ENCODE data around the gene SELPLG. TPM values are rescaled to one million over a fixed set of nuclear protein-coding genes. Genes with fewer than 3 reads are reported as not detected.
"Not testable (repeated sequence)": the region's sequence is repeated elsewhere in the genome, so short reads cannot be mapped to it uniquely, and the experiment has no call there.

The SELPLG gene
- total RNA-seq, 1 donor from 2014 or later = 0.76 TPM

DNA sequence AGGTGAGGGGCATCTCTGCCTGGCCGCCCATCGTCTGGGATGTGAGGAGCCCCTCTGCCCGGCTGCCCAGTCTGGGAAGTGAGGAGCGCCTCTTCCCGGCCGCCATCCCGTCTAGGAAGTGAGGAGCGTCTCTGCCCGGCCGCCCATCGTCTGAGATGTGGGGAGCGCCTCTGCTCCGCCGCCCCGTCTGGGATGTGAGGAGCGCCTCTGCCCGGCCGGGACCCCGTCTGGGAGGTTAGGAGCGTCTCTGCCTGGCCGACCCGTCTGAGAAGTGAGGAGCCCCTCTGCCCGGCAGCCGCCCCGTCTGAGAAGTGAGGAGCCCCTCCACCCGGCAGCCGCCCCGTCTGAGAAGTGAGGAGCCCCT, 22.1 kb upstream of the SELPLG start:
- ATAC-seq = not testable (repeated sequence)

- ATAC-seq = not testable (repeated sequence)
These were observed 20.9 kb upstream of the SELPLG start for GRCh38 chr12:108654622-108655021.

- ATAC-seq = no peak
These were observed 20.2 kb upstream of the SELPLG start for GRCh38 chr12:108653922-108654321.

DNA sequence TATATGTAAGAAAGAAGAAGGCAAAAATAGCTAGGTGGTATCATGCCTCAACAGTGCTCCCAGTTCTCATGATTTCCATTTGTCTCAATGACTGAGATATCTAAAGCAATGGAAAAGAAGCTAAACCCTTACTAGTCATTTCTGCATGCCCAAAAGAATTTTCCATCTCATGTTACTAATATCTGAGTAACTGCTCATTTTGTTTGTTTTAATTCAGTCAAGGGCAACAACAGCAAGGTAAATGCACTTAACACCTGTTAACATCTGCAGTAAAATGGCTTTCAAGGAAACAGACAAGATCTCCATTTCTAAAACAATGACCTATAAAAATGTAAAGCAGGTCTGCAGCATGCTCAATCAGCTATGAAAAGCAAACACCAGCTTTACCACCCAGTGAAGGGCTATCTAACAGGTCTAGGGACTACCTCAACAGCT, 19.4 kb upstream of the SELPLG start:
- ATAC-seq = no peak

- no peak for ATAC-seq
These were observed 16.4 kb upstream of the SELPLG start for GRCh38 chr12:108650083-108650482.

DNA sequence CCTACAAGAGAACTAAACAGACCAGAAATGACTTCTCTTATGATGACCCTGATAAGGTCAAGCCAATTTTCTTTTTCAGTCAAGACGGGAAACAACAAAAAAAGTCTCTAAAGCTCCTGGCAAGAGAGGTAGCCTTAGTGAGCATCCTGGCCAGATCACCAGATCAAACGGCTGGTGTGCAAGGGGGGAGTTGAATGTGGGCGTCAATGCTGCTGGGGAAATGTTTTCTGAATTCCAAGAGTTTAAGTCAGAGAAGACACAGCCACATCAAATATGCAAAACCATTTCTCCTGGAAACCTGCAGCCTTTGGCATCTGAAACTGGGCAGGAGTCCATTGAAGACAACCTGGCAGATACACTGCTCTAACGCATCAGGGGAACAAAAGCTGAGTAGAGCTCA, 16.0 kb upstream of the SELPLG start:
- no peak for ATAC-seq

DNA sequence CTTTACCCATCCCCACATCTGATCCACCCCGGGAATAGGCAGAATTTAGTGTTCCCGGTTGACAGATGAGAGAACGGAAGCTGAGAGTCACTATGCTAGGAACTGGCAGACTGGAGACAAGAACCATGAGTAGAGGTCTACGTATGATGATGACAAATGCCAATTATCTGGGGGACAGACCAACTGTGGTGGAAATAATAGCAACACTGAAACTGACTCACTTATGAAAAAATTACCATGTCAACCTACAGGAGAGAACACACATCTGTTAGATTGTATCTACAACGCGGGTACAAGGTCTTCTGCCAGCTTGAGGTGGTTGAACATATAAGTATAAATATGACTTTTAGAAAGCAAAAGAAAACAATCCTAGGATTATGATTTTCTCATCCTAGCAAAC, 15.4 kb upstream of the SELPLG start:
- no peak for ATAC-seq

- ATAC-seq = no peak
These were observed 14.7 kb upstream of the SELPLG start for GRCh38 chr12:108648371-108648770.

DNA sequence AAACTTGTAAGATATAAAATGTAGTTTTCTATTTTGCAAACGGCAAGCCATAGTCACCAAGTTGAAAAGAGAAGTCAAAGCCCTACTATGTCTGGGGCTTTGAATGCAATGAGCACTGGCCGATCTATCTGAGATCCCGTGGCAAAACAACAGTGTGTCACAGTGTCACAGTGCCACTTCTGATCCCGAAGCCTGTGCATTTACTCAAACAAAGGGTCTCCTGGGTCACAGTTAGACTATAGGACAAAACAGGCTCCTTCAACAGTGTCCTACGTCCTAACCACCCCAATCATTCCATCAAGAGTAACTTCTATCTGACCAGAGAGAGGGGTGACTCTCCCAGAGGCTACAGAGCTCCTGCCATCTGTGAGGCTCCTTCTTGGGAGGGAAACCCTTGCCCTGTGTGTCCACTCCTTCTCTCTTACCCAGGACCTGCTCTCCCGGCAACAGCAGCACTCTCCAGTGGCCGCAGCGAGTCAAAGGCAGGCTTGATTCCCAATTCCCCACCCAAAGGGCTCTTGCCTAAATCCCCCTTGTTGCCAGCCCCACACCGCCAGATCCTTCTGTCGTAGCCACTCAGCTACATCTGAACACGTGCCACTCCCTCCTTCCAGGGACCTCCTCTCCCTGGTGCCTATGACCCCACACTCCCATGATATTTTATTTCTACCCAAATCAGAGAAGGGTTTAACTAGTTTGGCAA, 14.0 kb upstream of the SELPLG start:
- no peak for ATAC-seq

DNA sequence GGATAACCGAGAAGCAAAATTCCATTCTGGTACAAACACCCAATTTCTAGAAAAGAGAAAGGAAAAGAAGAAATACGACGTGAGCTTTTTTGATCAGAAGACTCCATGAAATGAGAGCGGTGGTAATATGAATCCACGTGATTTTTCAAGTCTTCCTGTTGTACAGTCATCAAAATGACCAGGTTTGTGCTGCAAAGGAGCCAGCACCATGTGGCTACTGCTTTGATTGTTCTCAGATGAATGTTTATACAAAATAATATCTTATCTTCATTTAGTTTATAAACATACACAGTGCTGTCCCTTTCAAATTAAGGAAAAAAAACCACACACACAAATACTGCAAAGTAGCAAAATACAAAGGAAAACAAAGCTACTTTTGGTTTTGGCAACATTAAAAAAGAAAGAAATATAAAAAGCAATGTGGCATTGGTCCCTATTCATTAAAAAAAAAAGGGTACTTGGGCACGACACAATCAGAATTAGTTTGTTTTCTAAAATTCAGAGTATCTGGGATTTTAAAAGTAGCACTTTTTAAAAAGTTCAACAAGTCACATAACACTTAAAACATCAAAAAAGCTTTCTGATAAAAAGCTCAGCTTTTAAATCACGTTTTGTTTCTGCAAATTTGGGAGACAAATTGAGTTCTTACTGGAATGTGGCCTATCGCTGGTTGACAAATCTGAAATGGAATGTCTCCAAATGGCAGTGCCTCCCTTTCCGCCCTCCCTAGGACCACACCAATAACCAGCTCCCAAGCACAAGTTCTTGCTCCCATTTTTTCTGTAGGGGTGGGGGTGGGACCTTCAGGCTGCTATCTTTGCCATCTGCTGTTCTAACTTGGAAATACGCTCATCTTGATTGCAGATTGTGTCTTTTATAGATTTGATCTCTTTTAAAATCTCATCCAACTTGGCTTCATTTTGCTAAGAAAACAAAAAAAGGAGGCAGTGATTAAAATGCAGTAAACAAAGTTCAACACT, 13.2 kb upstream of the SELPLG start:
- ATAC-seq = no peak

GRCh38 chr12:108645686-108646599, 12.2 kb upstream of the SELPLG start:
- ATAC-seq = no peak

DNA sequence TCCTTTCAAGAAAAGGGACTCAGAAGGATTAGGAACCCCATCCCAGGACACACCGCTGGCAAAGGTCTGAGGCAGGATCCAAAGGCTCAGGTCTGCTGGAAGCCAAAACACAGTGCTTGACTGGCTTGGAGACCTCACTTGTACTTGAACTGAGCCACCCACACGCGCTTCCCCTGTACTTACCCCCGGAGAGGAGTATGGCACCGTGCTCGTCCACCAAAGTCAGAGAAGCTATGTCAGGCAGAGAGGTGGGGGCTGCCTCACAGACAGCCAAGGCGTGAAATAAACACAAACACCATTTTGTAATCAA, 11.1 kb upstream of the SELPLG start:
- no peak for ATAC-seq

DNA sequence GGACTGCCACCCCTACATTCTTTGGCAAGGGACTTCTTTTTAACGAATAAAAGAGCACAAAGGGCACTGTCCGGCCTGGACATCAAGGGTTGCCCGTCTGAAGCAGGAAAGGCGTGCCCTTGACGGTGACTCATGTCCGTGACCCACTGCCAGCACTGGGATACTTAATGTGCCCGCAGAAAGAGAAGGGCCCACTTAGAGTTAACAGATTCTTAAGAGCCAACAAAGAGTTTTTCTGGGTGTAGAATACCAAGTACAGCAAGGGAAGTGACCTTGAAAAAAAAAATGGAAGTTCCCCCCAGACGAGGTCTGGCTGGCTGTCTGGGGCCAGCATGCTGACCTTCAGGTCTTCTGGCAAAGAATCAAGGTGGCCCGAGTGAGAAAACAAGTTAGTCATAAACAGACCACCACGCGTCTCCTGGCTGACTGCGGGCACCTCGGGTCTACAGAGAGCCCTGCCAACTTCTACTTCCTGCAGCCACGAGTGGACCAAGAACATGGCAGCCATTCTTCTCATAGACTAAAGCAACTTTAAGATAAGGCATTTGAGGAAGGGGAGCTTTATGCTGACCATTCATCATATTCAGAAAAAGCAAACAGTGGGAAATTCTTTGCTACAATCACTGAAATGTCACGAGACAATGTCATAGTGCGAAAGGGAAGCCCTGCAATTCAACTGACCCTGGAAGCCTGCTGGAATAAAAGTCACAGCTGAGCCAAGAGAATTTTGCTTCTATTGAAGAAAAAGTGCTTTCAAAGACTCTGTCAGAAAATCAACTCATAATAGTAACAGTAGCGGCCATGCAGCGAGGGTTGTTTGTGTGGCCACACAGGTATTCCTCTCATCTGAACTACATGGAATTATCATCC, 10.5 kb upstream of the SELPLG start:
- peak; percentile 35 for ATAC-seq

DNA sequence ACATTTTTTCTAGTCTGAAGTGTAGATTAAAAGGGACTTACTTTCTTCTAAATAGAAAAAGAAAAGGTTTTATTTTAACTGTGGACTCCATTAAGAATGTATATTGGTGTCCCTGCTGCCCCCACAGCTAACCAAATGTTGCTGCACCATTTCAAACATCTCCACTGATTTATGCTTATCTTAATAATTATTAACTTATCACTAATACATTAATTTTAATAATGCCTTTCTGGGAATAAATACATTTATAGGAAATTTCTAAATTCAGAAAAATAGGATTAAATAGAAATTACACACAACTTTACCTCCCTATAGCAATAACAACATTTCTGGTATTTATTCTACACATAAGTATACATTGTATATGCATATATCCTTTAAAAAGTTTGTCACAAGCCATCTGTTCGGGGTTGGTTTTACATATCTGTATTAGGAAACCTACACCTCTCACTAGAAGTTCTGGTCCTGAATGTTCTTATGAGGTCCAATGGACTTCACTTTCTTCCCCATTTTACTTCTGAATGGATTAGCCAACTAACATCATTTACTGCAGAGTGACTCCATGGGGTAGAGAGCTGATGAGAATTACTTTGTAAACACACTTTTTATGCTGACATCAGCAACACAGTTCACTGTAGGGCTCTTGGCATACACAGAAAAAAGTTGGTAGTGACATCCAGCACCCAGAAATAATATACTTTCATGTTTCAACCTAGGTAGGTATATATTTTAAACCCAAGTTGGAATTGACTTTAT, 9.4 kb upstream of the SELPLG start:
- ATAC-seq = no peak

DNA sequence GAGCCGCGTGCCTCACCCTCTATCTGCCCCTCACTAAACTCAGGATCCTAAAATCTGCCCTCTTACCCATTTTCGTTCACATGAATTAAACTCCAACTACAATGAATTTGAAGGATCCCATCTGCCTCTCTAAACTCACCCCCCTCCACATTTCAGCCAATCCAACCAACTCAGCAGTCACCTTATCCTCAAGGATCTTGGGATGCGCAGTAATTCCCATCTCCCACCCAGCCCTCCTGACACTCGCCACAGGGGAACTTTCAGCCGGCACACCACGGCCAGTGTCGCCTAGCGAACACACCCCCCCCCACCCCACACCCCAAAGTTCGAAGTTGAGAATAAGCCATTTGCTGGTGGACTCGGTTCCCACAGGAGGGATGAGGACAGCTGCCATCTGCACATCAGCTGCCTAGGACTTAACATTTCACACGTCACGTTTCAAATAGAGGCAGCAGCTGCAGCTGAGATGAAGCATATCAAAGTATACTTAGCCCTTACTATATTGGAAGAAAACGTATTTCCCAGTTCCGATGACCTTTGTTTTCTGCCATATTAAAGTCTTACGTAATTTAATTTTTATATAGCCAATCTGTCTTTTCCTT, 8.7 kb upstream of the SELPLG start:
- no peak for ATAC-seq

DNA sequence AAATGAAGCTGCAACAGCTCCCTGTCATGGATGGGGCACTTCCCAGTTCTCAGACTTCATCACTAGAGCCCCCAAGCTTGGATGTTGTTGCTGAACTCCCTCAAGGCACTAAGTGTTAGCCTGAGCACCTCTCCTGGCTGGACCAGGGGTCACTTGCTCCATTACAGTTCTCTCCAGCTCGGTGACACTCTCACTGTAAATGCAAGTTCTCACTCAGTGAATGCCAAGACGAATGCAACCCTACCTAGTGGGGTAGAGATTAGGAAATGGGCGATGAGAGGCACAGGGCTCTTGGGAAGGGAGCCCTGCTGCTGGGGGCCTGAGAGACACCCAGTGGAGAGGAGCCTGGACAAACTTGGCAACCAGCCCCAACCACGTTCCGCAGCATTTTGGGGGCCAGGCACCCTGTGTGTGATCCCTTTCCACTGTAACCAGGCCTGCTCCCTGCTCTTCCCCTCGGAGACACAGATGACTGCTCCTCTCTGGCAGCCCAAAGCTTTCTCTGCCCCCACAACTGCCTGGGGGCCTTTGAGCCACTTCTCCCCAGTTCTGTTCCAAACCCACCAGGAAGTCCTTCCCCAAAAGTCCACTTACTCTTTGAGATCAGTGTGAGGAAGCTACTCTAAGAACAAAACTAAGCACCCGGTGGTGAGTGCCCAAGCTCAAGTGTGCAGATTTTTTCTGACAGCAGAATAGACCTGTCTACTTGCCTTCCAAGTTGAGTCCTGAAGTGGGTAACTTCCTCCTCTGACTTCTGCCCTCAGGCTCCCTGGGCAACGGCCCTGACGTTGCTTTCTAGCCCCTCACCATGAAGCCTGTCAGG, 8.0 kb upstream of the SELPLG start:
- no peak for ATAC-seq

DNA sequence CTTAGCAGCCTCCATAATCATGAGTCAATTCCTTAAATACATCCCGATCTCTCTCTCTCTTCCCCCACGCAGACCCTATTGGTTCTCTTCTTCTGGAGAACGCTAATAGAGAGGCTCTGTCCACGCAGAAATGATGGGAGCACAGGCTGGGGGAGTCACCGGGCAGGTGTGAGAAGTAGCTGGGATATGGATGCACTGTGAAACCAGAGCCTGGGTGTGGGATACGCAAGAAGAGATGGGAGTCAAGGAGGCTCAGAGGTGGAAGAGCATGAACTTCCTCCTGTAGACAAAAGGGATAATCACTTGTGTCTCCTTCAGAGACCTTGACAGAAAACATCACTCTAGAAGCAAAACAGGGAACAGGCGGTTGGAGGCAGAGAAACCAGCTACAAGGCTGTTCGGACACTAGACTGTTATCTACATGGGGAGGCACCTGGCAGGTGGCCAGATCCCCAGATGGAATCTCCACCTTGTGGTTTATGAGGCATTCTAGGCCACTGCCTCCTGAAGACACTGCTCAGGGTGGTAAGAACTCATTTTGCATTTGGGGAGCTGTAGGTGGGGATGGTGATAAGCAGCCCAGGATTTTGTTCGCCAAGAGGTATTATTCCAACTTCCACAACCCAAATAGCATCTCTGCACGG, 7.2 kb upstream of the SELPLG start:
- ATAC-seq = no peak

DNA sequence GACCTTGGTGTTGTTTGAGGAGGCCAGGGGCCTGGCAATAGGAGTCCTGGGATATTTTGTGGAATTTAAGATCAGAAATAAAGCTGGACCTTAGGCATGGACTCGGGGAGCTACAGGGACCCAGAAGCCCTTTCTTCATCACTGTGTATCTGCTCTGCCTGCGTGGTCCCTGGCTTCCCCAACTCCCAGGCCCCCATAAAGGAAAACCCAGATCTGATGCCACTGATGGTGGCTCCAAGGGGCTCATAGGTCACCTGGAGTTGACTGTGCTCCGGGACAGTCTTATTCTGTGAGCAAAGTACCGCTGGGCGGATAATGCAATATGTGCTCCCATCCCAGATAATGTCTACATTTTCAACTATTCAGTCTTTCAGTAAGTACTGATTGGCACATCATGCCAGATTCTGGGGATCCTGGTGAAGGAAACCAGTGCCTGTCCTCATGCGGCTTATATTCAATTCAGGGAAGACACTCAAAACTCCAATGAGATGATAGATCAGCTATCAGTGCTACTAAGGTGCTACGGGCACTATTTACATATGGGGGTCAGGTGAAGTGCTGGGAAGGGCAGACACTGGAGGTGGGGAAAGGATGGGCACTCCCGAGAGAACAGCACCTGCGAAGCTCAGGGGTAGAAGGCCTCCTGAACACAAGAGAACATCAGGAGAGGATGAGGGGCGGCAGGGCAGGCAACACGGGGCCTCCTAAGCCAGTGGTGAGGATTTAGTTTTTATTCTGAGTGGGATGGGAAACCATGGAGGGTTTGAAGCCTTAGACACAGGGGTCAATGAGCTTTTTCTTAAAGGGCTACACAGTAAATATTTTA, 5.5 kb upstream of the SELPLG start:
- ATAC-seq = no peak
